ENCODE data around the gene MAVS.

Gene MAVS

GRCh38 chr20:3898639-3899038, 52.0 kb downstream of the MAVS start:
- Histone ChIP-seq H3K79me2 (ENCODE audit: insufficient read depth, low read depth) (peaks cover 100% of the 10 kb centered on the region), H3K27ac (no peak overlapping the region), H3K9ac (no peak overlapping the region), H2AFZ (ENCODE audit: low read depth) (no peak overlapping the region), H3K4me3 (IDR thresholded peaks at IDR 0.05; ENCODE audit: insufficient read depth, low read depth, low read length) (no peak overlapping the region), H3K4me2 (no peak overlapping the region), H3K4me1 (ENCODE audit: low read depth, poor library complexity, severe bottlenecking) (peaks cover 15% of the 10 kb centered on the region), H3K27me3 (ENCODE audit: insufficient read depth, low read depth) (no peaks in the 10 kb centered on the region), H3K36me3 (ENCODE audit: insufficient read depth) (no peaks in the 10 kb centered on the region), H4K20me1 (ENCODE audit: insufficient read depth) (peaks cover 9% of the 10 kb centered on the region)
- TF ChIP-seq, protein P1, sequence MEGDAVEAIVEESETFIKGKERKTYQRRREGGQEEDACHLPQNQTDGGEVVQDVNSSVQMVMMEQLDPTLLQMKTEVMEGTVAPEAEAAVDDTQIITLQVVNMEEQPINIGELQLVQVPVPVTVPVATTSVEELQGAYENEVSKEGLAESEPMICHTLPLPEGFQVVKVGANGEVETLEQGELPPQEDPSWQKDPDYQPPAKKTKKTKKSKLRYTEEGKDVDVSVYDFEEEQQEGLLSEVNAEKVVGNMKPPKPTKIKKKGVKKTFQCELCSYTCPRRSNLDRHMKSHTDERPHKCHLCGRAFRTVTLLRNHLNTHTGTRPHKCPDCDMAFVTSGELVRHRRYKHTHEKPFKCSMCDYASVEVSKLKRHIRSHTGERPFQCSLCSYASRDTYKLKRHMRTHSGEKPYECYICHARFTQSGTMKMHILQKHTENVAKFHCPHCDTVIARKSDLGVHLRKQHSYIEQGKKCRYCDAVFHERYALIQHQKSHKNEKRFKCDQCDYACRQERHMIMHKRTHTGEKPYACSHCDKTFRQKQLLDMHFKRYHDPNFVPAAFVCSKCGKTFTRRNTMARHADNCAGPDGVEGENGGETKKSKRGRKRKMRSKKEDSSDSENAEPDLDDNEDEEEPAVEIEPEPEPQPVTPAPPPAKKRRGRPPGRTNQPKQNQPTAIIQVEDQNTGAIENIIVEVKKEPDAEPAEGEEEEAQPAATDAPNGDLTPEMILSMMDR (conservative IDR thresholded peaks at IDR 0.05; ENCODE audit: low read depth, low read length): no peak

- H2AFZ ChIP-seq (ENCODE audit: low read depth): no peak overlapping the region
- peaks cover 100% of the 10 kb centered on the region for H3K79me2 ChIP-seq (ENCODE audit: insufficient read depth, low read depth)
- H3K27ac ChIP-seq: no peak overlapping the region
- H3K36me3 ChIP-seq (ENCODE audit: insufficient read depth): no peaks in the 10 kb centered on the region
- H4K20me1 ChIP-seq (ENCODE audit: insufficient read depth): peaks cover 19% of the 10 kb centered on the region
- no peak overlapping the region for H3K4me3 ChIP-seq (IDR thresholded peaks at IDR 0.05; ENCODE audit: insufficient read depth, low read depth, low read length)
- H3K9ac ChIP-seq: no peak overlapping the region
- no peaks in the 10 kb centered on the region for H3K27me3 ChIP-seq (ENCODE audit: insufficient read depth, low read depth)
- TF ChIP-seq, protein P1 (conservative IDR thresholded peaks at IDR 0.05; ENCODE audit: low read depth, low read length): no peak
- H3K4me1 ChIP-seq (ENCODE audit: low read depth, poor library complexity, severe bottlenecking): peaks cover 14% of the 10 kb centered on the region
- no peak overlapping the region for H3K4me2 ChIP-seq
Measured at GRCh38 chr20:3900187-3900604, 53.6 kb downstream of the MAVS start.

DNA sequence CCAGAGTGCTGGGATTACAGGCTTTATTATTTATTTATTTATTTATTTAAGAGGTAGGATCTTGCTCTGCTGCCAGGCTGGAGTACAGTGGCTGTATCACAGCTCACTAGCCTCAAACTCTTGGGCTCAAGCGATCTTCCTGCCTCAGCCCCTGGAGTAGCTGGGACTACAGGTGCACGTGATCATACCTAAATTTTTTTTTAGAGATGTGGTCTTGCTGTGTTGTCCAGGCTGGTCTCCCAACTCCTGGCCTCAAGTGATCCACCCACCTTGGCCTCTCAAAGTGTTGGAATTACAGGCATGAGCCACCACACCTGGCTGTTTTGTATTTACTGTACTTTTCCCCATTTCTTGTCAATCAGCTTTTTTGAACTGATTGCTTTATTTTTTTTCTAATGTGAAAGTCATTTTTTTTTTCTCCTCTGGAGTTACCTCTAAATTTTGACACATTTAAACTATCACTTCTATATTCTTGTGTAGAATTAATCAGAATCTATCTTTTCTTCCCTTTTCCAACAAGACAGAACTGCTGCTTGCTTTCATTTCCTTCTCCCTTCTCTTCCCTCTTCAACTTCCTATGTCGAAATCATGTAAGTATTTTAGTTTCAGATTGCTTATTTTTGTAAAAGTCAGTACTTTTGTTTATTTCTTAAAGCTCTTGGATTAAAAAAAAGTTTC, 54.5 kb downstream of the MAVS start:
- Histone ChIP-seq H3K9ac (no peak overlapping the region), H2AFZ (ENCODE audit: low read depth) (no peak overlapping the region), H3K27me3 (ENCODE audit: insufficient read depth, low read depth) (no peaks in the 10 kb centered on the region), H3K27ac (no peak overlapping the region), H3K79me2 (ENCODE audit: insufficient read depth, low read depth) (peaks cover 97% of the 10 kb centered on the region), H3K4me2 (no peak overlapping the region), H3K36me3 (ENCODE audit: insufficient read depth) (no peaks in the 10 kb centered on the region), H4K20me1 (ENCODE audit: insufficient read depth) (peaks cover 15% of the 10 kb centered on the region), H3K4me1 (ENCODE audit: low read depth, poor library complexity, severe bottlenecking) (peaks cover 14% of the 10 kb centered on the region), H3K4me3 (IDR thresholded peaks at IDR 0.05; ENCODE audit: insufficient read depth, low read depth, low read length) (no peak overlapping the region)
- TF ChIP-seq, protein P1 (conservative IDR thresholded peaks at IDR 0.05; ENCODE audit: low read depth, low read length): no peak

DNA sequence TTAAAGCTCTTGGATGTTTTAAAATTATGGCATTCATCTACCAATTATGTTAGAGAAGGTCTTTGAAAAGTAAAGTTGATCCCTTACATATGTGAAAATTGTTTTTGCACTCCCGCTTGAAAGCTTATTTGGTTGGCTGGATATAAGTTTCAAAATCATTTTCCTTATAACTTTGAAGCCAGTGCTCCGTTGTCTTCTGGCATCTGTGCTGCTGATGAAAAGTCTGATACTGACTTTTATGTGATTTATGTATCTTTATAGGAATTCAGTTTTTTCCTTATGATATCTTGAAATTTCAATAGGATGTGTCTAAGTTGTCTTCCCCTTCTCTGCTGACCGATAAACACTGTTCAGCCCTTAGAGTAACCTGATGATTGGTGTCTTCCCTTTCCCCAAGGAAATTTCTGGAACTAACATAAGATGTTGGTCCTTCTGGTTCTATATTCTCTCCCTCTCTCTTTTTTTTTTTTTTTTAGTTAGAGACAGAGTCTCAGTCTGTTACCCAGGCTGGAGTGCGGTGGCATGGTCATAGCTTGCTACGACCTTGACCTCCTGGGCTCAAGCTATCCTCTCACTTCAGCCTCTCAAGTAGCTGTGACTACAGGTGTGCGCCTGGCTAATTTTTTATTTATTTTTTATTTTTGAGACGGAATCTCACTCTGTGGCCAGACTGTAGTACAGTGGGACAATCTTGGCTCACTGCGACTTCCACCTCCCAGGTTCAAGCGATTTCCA, 55.2 kb downstream of the MAVS start:
- Histone ChIP-seq H3K27me3 (ENCODE audit: insufficient read depth, low read depth) (no peaks in the 10 kb centered on the region), H3K79me2 (ENCODE audit: insufficient read depth, low read depth) (peaks cover 97% of the 10 kb centered on the region), H2AFZ (ENCODE audit: low read depth) (no peak overlapping the region), H3K27ac (no peak overlapping the region), H3K36me3 (ENCODE audit: insufficient read depth) (no peaks in the 10 kb centered on the region), H3K9ac (no peak overlapping the region), H4K20me1 (ENCODE audit: insufficient read depth) (peaks cover 15% of the 10 kb centered on the region), H3K4me1 (ENCODE audit: low read depth, poor library complexity, severe bottlenecking) (peaks cover 14% of the 10 kb centered on the region), H3K4me3 (IDR thresholded peaks at IDR 0.05; ENCODE audit: insufficient read depth, low read depth, low read length) (no peak overlapping the region), H3K4me2 (no peak overlapping the region)
- TF ChIP-seq, protein P1 (conservative IDR thresholded peaks at IDR 0.05; ENCODE audit: low read depth, low read length): no peak

All from KMS-11 (cell line).